Measurements from ENCODE around the gene VPS8. TPM values are rescaled to one million over a fixed set of nuclear protein-coding genes. Genes with fewer than 3 reads are reported as not detected.
"Not testable (repeated sequence)": the region's sequence is repeated elsewhere in the genome, so short reads cannot be mapped to it uniquely, and the experiment has no call there.

The VPS8 gene
- total and polyA plus RNA-seq, 2 experiments from 2014 or later = 41.2 to 47.1 TPM

DNA sequence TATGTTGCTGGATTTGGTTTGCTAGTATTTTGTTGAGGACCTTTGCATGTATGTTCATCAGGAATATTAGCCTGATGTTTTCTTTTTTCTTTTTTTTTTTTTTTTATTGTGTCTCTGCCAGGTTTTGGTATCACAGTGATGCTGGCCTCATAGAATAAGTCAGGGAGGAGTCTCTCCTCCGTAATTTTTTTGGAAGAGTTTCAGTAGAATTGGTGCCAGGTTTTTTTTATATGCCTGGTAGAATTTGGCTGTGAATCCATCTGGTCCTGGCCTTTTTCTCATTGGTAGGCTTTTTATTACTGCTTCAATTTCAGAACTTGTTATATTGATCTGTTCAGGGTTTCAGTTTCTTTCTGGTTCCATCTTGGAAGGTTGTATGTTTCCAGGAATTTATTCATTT lies 165.8 kb downstream of the VPS8 start:
- Histone ChIP-seq H3K4me1 (ENCODE audit: low read depth) (no peaks in the 10 kb centered on the region), H3K27ac (no peak overlapping the region), H3K9me3 (ENCODE audit: low read depth) (no peaks in the 10 kb centered on the region), H3K4me3 (no peak overlapping the region), H3K36me3 (no peaks in the 10 kb centered on the region), H3K27me3 (no peaks in the 10 kb centered on the region)
- peak in 1 of 2 donors; percentile 21 for DNase-seq (ENCODE audit: low read depth in 1 of 2, low spot score in 1 of 2)
- TF ChIP-seq, protein P1, sequence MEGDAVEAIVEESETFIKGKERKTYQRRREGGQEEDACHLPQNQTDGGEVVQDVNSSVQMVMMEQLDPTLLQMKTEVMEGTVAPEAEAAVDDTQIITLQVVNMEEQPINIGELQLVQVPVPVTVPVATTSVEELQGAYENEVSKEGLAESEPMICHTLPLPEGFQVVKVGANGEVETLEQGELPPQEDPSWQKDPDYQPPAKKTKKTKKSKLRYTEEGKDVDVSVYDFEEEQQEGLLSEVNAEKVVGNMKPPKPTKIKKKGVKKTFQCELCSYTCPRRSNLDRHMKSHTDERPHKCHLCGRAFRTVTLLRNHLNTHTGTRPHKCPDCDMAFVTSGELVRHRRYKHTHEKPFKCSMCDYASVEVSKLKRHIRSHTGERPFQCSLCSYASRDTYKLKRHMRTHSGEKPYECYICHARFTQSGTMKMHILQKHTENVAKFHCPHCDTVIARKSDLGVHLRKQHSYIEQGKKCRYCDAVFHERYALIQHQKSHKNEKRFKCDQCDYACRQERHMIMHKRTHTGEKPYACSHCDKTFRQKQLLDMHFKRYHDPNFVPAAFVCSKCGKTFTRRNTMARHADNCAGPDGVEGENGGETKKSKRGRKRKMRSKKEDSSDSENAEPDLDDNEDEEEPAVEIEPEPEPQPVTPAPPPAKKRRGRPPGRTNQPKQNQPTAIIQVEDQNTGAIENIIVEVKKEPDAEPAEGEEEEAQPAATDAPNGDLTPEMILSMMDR (IDR thresholded peaks at IDR 0.05; ENCODE audit: low read depth, low read length) = no peak

DNA sequence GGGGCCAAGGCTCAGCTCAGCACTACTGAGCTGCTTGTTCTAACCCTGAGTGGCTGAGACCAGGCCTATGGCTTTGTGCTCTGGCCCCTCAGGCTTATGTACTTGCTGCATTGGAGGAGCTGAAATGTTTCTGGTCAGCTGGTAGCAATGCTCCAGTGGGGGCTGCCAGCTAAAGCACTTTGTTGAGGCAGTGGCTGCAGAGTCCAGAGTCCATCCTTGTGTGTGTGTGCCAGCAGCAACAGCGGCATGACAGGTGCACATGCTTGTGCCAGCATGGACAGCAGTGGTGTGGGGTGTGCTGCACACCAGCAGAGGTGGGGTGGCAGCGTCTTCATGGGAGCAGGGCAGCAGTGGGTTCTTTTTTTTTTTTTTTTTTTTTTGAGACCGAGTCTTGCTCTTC lies 169.1 kb downstream of the VPS8 start:
- DNase-seq (ENCODE audit: low read depth in 1 of 2, low spot score in 1 of 2) = no peak
- Histone ChIP-seq H3K27ac (no peak overlapping the region), H3K4me1 (ENCODE audit: low read depth) (no peaks in the 10 kb centered on the region), H3K36me3 (no peaks in the 10 kb centered on the region), H3K4me3 (no peak overlapping the region), H3K9me3 (ENCODE audit: low read depth) (no peaks in the 10 kb centered on the region), H3K27me3 (no peaks in the 10 kb centered on the region)
- TF ChIP-seq, protein P1 (IDR thresholded peaks at IDR 0.05; ENCODE audit: low read depth, low read length) = no peak

DNA sequence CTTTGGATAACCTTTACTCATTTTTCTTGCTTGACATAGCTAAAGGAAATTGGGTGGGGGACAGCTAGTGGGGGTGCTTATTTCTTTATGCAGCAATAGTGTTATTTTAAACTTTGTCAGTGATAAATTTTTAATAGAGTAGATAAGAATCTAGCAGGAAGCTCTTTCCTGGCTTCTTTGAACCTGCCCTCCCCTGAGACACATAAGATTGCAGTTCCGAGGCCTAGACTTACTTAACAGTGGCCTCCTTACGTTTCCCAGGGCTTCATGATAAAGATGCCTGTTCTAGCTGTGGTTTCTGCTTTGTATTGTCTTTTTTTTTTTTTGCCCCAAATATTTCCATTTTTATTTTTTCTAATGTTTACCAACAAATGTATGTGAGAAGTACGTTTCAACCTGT lies 170.1 kb downstream of the VPS8 start:
- TF ChIP-seq, protein P1 (IDR thresholded peaks at IDR 0.05; ENCODE audit: low read depth, low read length) = no peak
- H3K4me1 ChIP-seq (ENCODE audit: low read depth) = no peaks in the 10 kb centered on the region
- no peaks in the 10 kb centered on the region for H3K36me3 ChIP-seq
- H3K4me3 ChIP-seq = no peak overlapping the region
- H3K9me3 ChIP-seq (ENCODE audit: low read depth) = no peaks in the 10 kb centered on the region
- no peaks in the 10 kb centered on the region for H3K27me3 ChIP-seq
- no peak for DNase-seq (ENCODE audit: low read depth in 1 of 2, low spot score in 1 of 2)
- H3K27ac ChIP-seq = no peak overlapping the region

DNA sequence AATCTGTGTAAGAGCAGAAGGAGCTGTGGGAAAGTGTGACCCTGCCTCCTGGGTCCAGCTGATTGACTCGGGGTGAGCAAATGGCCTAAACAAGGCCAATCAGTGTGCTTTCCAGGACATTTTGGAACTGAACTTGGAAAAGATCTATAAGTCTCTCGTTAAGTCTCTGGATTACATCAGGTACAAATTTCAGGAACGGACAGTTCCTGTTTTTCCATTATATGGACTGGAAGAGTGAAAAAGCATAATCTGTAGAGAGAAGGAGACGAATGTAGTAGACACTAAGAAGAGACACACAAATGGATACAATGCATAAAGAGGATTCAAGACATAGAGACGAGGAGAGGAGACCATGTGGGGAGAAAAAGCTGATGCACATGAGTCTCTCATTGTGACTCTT lies 173.6 kb downstream of the VPS8 start:
- Histone ChIP-seq H3K4me1 (ENCODE audit: low read depth) (no peaks in the 10 kb centered on the region), H3K27ac (no peak overlapping the region), H3K4me3 (no peak overlapping the region), H3K27me3 (no peaks in the 10 kb centered on the region), H3K36me3 (no peaks in the 10 kb centered on the region), H3K9me3 (ENCODE audit: low read depth) (no peaks in the 10 kb centered on the region)
- no peak for DNase-seq (ENCODE audit: low read depth in 1 of 2, low spot score in 1 of 2)
- TF ChIP-seq, protein P1 (IDR thresholded peaks at IDR 0.05; ENCODE audit: low read depth, low read length) = no peak

DNA sequence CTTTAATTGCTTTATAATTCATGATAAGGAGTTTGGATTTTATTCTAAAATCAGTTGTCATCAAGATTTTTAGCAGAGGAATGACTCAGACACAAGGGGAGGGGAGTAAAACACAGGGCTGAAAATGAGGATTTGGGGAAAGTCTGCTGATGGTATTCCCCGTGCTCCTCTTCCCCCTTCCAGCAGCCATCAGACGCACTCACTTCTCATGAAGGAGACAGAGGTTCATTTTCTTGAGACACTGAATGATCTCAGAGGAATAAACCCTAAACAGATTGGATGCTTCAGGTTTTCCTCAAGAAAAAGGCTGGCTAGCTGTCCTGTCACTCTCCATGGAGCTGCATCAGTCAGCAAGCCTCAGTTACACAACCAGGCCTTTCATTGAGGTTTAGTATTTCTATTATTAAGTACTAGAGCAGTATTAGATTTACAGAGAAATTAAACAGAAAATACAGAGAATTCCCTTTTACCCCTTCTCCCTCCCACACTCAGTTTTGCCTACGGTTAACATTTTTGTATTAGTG lies 174.5 kb downstream of the VPS8 start:
- Histone ChIP-seq H3K27ac (no peak overlapping the region), H3K27me3 (no peaks in the 10 kb centered on the region), H3K4me1 (ENCODE audit: low read depth) (no peaks in the 10 kb centered on the region), H3K4me3 (no peak overlapping the region), H3K9me3 (ENCODE audit: low read depth) (no peaks in the 10 kb centered on the region), H3K36me3 (no peaks in the 10 kb centered on the region)
- peak in 1 of 2 donors; percentile 2 for DNase-seq (ENCODE audit: low read depth in 1 of 2, low spot score in 1 of 2)
- TF ChIP-seq, protein P1 (IDR thresholded peaks at IDR 0.05; ENCODE audit: low read depth, low read length) = no peak

DNA sequence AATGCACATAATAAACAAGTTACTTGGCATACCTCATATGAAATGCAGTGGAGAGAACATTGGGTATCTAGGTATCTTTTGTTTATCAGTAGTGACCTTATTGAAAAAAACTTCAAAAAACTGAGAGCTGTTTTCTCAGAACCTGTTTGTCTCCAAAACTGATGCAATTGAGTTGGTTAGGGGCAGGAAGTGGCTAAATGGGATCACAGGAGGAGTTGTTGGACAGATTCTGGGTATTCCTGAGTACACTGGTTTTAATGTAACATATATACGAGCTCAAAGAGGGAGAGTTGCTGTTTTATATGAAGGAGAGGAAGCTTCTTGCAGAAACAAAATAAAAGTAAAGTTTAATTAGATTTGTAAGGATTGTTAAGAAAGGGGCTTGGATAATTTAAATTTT lies 181.4 kb downstream of the VPS8 start:
- H3K9me3 ChIP-seq (ENCODE audit: low read depth) = no peaks in the 10 kb centered on the region
- no peaks in the 10 kb centered on the region for H3K27me3 ChIP-seq
- H3K4me1 ChIP-seq (ENCODE audit: low read depth) = no peaks in the 10 kb centered on the region
- no peak overlapping the region for H3K4me3 ChIP-seq
- DNase-seq (ENCODE audit: low read depth in 1 of 2, low spot score in 1 of 2) = peak in 1 of 2 donors; percentile 7
- H3K36me3 ChIP-seq = peaks cover 12% of the 10 kb centered on the region
- no peak overlapping the region for H3K27ac ChIP-seq
- TF ChIP-seq, protein P1 (IDR thresholded peaks at IDR 0.05; ENCODE audit: low read depth, low read length) = no peak

DNA sequence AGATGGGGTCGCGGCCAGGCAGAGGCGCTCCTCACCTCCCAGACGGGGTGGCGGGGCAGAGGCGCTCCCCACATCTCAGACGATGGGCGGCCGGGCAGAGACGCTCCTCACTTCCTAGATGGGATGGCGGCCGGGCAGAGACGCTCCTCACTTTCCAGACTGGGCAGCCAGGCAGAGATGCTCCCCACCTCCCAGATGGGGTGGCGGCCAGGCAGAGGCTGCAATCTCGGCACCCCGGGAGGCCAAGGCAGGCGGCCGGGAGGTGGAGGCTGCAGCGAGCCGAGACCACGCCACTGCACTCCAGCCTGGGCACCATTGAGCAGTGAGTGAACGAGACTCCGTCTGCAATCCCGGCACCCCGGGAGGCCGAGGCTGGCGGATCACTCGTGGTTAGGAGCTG lies 191.9 kb downstream of the VPS8 start:
- H3K9me3 ChIP-seq (ENCODE audit: low read depth); H3K4me3 ChIP-seq; DNase-seq (ENCODE audit: low read depth in 1 of 2, low spot score in 1 of 2); H3K27me3 ChIP-seq; H3K4me1 ChIP-seq (ENCODE audit: low read depth); H3K27ac ChIP-seq: not testable (repeated sequence)
- H3K36me3 ChIP-seq = peaks cover 17% of the 10 kb centered on the region
